Measurements from ENCODE around the gene TMEM120B. TPM values are rescaled to one million over a fixed set of nuclear protein-coding genes. Genes with fewer than 3 reads are reported as not detected.

TMEM120B gene
- total RNA-seq, 4 donors from 2014 or later = 3.7 to 8.6 (median 5.2) TPM

GRCh38 chr12:121718653-121719239 lies 6.2 kb downstream of the TMEM120B start:
- H3K27me3 ChIP-seq = no peaks in the 10 kb centered on the region
- H3K4me3 ChIP-seq = no peak overlapping the region
- TF ChIP-seq POLR2A (IDR thresholded peaks at IDR 0.05) (no peak), CTCF (IDR thresholded peaks at IDR 0.05) (no peak)
- no peaks in the 10 kb centered on the region for H3K36me3 ChIP-seq
- H3K4me1 ChIP-seq = peaks cover 0 to 4% (median 0%) of the 10 kb centered on the region in 4 donors
- no peak for DNase-seq
- H3K9me3 ChIP-seq = no peaks in the 10 kb centered on the region
- no peak overlapping the region for H3K27ac ChIP-seq

- H3K27me3 ChIP-seq = no peaks in the 10 kb centered on the region
- H3K4me1 ChIP-seq = no peaks in the 10 kb centered on the region
- no peak for DNase-seq
- TF ChIP-seq CTCF (IDR thresholded peaks at IDR 0.05) = no peak
- TF ChIP-seq POLR2A (IDR thresholded peaks at IDR 0.05) = no peak
- no peaks in the 10 kb centered on the region for H3K9me3 ChIP-seq
- no peak overlapping the region for H3K27ac ChIP-seq
- no peaks in the 10 kb centered on the region for H3K36me3 ChIP-seq
- H3K4me3 ChIP-seq = no peak overlapping the region
Measured at GRCh38 chr12:121719926-121720414, 7.4 kb downstream of the TMEM120B start.

GRCh38 chr12:121720762-121721161 lies 8.2 kb downstream of the TMEM120B start:
- H3K27ac ChIP-seq = no peak overlapping the region
- DNase-seq = no peak
- TF ChIP-seq POLR2A (IDR thresholded peaks at IDR 0.05) = no peak
- TF ChIP-seq CTCF (IDR thresholded peaks at IDR 0.05) = no peak

GRCh38 chr12:121722511-121722910 lies 10.0 kb downstream of the TMEM120B start:
- Histone ChIP-seq H3K4me1 (no peaks in the 10 kb centered on the region), H3K27ac (no peak overlapping the region), H3K4me3 (no peak overlapping the region), H3K27me3 (no peaks in the 10 kb centered on the region), H3K36me3 (no peaks in the 10 kb centered on the region), H3K9me3 (no peaks in the 10 kb centered on the region)
- DNase-seq = no peak
- TF ChIP-seq POLR2A (IDR thresholded peaks at IDR 0.05) (no peak), CTCF (IDR thresholded peaks at IDR 0.05) (no peak)

More at GRCh38 chr12:121720762-121721161, 8.2 kb downstream of the TMEM120B start:
- H3K4me1 ChIP-seq = no peaks in the 10 kb centered on the region
- no peaks in the 10 kb centered on the region for H3K27me3 ChIP-seq
- H3K4me3 ChIP-seq = no peak overlapping the region
- no peaks in the 10 kb centered on the region for H3K9me3 ChIP-seq
- H3K36me3 ChIP-seq = no peaks in the 10 kb centered on the region

GRCh38 chr12:121723200-121723599 lies 10.6 kb downstream of the TMEM120B start:
- H3K4me3 ChIP-seq = no peak overlapping the region
- no peaks in the 10 kb centered on the region for H3K4me1 ChIP-seq
- H3K27me3 ChIP-seq = no peaks in the 10 kb centered on the region
- no peaks in the 10 kb centered on the region for H3K9me3 ChIP-seq
- no peak for DNase-seq
- H3K27ac ChIP-seq = no peak overlapping the region
- H3K36me3 ChIP-seq = no peaks in the 10 kb centered on the region
- TF ChIP-seq POLR2A (IDR thresholded peaks at IDR 0.05) (no peak), CTCF (IDR thresholded peaks at IDR 0.05) (no peak)

All from Peyer's patch (tissue), 4 donors.